HCEC 1CT (cell line): Measurements from ENCODE around the gene EIF5B.
"Not testable (repeated sequence)": the region's sequence is repeated elsewhere in the genome, so short reads cannot be mapped to it uniquely, and the experiment has no call there.

Source experiments
- DNase-seq: peaks from one replicate; pipeline ENCODE4 v3.0.0-alpha.2; 2017

The EIF5B gene, protein sequence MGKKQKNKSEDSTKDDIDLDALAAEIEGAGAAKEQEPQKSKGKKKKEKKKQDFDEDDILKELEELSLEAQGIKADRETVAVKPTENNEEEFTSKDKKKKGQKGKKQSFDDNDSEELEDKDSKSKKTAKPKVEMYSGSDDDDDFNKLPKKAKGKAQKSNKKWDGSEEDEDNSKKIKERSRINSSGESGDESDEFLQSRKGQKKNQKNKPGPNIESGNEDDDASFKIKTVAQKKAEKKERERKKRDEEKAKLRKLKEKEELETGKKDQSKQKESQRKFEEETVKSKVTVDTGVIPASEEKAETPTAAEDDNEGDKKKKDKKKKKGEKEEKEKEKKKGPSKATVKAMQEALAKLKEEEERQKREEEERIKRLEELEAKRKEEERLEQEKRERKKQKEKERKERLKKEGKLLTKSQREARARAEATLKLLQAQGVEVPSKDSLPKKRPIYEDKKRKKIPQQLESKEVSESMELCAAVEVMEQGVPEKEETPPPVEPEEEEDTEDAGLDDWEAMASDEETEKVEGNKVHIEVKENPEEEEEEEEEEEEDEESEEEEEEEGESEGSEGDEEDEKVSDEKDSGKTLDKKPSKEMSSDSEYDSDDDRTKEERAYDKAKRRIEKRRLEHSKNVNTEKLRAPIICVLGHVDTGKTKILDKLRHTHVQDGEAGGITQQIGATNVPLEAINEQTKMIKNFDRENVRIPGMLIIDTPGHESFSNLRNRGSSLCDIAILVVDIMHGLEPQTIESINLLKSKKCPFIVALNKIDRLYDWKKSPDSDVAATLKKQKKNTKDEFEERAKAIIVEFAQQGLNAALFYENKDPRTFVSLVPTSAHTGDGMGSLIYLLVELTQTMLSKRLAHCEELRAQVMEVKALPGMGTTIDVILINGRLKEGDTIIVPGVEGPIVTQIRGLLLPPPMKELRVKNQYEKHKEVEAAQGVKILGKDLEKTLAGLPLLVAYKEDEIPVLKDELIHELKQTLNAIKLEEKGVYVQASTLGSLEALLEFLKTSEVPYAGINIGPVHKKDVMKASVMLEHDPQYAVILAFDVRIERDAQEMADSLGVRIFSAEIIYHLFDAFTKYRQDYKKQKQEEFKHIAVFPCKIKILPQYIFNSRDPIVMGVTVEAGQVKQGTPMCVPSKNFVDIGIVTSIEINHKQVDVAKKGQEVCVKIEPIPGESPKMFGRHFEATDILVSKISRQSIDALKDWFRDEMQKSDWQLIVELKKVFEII

DNA sequence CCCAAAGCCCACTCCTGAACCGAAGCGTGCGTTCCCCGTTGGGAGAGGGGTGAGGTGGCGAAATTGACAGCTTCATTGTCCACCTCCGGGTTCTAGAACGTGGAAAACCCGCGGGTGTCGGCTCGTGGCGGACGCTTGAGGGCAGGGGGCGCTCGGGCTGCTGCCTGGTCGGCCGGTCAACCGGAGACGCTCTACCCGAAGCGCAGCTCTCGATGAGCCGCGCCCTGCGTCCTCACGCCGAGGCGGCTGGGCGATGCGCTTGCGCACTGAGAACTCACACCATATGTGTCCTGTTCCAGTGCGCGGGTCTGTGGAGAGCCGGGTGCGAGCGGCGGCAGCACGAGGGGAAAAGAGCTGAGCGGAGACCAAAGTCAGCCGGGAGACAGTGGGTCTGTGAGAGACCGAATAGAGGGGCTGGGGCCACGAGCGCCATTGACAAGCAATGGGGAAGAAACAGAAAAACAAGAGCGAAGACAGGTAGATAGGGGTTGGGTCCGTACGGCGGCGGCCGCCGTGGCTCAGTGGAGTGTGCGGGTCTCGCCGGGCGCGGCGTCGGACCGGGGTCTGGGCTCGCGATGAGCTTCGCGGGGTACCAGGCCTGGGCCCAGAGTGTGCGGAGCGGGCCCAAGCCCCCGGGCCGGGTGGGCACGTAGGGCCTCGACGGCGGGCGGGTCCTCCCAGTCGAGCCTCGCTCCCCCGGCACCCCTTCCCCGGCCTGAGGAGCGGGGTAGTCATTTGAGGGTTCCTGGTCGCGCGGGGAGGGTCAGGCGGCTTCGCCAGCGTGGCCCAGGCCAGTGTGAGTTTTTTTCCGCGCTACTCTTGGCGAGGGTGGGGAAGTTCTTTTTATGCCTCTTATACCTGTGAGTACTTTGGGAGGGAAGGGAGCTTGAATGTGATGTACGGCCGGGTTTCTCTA, at the start of gene EIF5B:
Gene EIF5B, plus strand, starts transcription at position 277 of the 916 bp plus-strand sequence. Its CDS starts 166 bp downstream, at position 443.
- DNase-seq = peak; percentile 97

DNA sequence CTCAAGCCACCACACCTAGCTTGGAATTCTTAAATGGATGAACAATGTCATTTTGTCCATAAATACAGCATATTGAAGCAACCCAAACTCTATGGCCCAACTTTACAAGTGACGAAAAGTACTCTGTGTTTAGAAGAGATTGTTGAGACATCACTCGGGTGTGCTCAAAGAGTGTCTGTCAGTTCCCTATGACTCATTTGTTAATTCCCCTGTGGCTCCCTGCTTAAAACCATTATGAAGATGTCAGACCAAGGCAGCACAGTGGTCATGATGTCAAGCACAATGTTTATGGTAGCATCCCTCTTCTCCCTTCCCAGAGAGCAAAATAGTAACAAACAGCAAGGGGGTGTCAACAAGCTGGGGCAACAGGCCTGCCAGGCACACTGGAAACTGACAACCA, 39.2 kb upstream of the EIF5B start:
- peak; percentile 7 for DNase-seq

DNA sequence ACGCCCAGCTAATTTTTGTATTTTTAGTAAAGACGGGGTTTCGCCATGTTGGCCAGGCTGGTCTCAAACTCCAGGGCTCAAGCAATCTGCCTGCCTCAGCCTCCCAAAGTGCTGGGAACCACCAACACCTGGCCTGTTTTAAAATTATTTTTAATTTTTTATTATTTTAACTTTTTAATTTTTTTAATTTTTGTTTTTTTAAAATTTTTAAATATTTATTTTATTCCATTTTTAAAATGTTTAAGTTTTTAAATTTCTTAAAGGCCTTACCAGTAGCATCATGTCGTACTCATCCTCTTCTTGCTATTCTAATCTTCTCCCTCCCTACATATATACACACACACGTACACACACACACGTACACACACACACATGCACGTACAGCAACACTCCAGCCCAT, 37.6 kb upstream of the EIF5B start:
- no peak for DNase-seq

DNA sequence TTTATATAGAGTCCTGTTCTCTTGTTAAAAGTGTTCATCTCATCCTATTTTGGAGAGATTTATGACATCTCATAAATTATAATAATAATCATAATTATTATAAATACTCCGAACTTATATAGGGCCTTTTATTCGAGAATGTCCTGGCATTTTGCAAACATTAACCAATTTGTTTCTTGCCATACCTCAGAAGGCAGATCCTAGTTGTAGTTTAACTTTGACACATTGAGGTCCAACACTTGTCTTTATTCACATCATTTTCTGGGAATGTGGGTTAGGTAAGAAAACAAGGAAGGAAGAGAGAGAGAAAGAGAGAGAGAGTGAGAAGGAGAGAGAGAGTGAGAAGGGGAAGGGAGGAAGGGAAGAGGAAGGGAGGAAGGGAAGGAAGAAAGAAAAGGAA, 36.1 kb upstream of the EIF5B start, which contains the start of gene LYG1:
Gene LYG1, minus strand, starts transcription at position 101 of the 400 bp plus-strand sequence. CDS start 5,527 bp downstream, outside the sequence.
- DNase-seq = not testable (repeated sequence)

DNA sequence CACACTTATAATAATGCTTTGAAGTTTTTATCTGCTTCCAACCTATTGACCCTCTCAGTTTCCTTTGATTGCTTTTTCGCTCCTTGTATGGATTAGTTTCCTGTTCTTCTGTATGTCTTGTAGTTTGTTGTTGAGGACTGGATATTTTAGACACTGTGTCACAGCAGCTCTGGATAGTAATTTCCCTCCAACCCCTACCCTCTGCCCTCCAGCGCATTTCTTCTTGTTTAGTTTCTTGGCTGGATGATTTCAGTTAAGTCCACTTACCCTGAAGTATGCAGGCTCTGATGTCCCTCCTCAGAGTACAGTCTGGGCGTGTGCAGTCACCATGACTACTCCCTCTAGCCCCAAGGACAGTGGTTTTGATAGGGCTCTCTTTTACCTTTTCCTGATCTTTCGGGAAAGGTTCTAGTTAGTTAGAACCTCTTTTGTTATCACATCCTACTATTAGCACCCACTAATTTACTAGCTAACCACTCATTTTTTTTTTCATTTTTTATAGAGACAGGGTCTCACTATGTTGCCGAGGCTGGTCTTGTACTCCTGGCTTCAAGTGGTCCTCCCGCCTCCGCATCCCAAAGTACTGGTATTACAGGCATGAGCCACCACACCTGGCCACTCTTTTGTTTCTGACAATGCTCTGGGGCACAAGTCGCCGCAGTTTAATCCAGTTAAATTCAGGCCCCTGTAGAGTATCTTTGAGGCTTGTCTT, 19.9 kb upstream of the EIF5B start:
- no peak for DNase-seq

DNA sequence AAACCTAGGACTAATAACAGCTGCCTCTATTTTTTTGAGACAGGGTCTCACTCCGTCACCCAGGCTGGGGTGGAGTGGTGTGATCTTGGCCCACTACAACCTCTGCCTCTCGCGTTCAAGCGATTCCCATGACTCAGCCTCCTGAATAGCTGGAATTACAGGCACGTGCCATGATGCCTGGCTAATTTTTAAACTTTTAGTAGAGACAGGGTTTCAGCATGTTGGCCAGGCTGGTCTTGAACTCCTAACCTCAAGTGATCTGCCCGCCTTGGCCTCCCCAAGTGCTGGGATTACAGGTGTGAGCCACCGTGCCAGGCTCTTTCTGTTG, 19.4 kb upstream of the EIF5B start:
- not testable (repeated sequence) for DNase-seq

DNA sequence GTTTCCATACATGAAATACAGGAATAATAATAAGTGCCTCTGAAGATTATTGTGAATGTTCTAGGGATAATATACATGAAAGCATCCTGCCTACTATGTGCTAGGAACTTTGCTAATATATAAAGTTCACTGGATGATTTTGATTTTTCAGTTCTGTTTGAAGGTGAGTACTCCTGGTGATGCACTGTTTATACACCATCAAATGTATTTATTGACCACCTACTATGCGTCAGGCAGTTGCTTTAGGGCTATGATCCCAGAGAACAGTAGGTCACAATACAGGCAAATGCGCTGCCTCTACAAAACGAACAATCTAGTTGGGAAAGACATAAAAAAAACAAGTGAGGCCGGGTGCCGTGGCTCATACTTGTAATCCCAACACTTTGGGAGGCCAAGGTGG, 11.8 kb upstream of the EIF5B start:
- no peak for DNase-seq

DNA sequence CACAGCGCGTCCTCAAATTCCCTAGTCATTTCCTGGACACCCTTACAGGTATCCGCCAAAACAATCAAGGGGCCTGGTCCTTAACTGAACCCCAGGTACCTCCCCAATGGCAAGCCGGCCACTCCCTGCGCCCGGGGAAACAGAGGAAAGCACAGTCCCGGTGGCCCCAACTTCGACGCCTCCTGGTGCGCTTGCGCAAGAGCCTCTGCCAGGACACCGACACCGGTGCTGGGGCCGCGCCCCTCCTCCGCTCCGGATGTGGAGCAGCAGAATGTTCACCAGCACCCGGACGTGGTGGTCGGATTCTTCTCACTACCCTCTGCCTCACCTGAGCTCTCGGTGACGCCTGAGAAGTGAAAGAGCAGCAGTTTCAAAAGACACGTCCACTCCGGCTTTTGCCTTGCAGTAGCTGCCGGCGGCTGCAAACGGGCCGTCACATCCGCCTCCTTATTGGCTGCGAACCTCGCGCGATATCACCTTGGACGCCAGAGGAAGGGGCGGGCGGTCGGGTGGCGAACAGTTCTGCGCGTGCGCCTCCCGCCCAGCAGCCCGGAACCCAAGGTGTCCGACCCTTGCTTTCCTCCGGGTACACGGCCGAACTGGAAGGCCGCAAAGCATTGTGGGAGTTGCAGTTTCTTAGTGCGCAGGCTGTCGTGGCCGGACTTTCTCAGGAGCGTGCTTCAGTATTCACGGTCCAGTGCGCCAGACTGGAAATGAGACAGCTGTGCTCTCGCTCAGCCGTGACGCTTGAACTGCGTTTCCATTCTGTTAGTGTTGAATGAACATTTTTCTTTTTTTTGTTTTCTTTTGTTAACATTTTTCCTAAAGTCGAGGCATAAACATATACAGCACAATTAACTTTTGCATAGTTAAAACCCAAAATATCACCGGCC, 1.0 kb upstream of the EIF5B start, which contains the start of gene TXNDC9:
Gene TXNDC9, minus strand, starts transcription at position 423 of the 893 bp plus-strand sequence. CDS start 3,123 bp downstream, outside the sequence.
- peak; percentile 100 for DNase-seq

DNA sequence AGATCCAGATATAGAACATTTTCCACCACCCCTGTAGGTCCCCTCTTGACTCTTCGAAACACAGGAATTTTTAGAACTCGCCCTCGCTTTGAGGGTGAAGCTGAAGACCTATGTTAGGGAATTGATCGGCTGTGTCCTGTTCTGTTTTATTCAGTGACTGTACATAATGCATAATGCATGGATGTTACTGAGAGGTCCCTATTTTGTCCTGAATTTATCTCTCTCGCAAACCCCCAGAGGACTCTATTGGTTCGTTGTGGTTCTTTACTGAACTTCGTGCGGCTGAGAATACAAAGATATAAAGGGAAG, 431 bp upstream of the EIF5B start:
- DNase-seq = no peak

DNA sequence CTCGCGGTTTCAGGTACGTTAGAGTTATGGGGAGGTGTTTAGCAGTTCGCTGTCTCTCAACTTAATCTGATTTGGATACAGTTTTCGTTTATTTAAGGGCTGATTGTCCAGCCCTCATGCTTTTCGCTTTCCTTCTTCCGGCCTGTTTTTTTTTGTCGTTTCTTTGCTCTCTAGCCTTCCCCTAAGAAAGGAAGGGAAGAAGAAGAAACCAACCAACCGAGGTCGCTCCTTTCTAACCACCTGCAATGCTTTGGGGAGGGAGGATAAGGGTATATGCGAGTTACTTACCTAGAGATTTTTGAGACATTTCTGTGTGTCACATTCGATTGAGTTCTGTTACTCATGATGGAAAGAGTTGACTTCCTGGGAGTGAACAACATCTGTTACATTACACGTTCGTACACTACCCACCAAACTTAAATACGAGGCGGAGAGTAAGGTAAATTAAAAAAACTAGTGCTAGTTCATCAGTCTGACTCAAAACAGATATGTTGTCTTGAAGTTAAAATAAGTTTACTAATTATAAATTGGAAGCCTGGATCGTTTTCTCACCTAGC, 918 bp downstream of the EIF5B start:
- DNase-seq = peak; percentile 24

DNA sequence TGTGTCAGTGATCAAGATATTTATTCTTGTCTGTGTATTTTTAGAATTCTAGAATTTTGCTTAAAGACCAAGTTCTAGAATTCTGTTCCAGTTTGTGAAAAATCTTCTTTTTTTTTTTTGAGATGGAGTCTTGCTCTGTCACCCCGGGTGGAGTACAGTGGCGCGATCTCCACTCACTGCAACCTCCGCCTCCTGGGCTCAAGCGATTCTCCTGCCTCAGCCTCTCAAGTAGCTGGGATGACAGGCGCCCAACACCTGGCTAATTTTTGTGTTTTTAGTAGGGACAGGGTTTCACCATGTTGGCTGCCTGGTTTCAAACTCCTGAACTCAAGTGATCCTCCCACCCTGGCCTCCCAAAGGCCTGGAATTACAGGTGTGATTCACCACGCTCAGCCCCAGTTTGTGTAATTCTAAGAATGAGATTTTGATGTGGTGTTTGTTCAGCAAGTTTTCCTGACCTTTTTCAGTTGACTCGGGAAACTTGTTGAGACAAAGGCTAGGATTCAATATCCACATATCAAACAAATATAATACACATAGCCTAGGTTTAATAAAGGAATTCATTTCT, 3.6 kb downstream of the EIF5B start:
- DNase-seq = no peak

DNA sequence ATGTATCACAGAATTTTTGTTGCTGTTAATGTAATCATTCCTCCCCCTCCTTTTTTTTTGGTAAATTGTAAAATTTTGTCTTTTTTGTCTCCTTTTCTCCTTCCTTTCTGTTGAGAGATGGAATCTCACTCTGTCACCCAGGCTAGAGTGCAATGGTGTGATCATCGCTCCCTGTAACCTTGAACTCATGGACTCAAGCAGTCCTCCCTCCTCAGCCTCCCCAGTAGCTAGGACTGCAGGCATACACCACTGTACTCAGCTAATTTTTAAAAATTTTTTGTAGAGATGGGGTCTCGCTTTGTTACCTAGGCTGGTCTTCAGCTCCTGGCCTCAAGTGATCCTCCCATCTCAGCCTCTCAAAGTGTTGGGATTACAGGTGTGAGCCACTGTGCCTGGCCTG, 5.3 kb downstream of the EIF5B start:
- no peak for DNase-seq

DNA sequence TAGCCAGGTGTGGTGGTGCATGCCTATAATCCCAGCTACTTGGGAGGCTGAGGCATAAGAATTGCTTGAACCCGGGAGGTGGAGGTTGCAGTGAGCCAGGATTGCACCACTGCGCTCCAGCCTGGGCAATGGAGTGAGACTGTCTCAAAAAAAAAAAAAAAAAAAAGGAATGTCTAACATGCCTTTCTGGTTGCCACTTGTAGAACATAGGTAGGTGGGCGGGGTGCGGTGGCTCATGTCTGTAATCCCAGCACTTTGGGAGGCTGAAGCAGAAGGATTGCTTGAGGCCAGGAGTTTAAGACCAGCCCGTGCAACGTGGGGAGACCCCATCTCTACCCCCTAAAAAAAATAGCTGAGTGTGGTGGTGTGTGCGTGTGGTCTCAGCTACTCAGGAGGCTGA, 8.3 kb downstream of the EIF5B start:
- DNase-seq = not testable (repeated sequence)

DNA sequence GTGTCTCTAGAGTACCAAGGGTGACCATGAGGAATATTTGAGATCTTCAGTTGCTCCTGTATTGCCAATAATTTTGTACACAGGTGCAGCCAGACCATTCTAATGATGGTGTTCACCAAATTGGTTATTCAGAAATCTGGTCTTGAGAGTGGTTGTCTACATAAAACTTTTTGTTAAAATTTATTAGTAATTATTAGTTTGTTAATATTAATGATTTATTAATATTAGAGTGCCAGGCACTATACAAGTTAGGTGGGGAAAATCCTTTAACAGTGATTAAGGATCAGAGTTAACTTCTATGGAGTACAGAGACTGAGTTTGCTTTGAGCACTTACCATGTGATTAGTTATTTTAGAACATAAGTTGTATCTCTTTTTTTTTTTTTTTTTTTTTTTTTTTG, 9.0 kb downstream of the EIF5B start:
- DNase-seq = no peak

DNA sequence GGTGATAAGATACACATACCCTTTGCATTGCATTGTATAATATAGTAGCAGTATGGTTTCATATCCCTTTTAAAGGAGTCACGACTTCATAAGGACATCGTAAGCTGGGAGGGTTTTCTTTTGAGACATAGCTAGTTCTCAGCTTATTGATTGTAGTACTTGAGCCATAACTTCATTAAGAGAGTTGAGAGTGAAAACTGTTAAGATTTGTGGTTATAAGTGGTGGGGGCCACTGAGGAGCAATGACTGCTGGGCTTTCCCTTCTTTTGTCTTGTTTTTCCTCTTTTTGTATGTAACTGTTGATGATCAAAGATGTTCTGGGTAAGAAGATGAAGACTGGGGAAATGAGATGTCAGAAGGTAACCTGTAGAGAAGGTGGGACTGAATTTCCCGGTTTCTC, 11.0 kb downstream of the EIF5B start:
- DNase-seq = no peak

DNA sequence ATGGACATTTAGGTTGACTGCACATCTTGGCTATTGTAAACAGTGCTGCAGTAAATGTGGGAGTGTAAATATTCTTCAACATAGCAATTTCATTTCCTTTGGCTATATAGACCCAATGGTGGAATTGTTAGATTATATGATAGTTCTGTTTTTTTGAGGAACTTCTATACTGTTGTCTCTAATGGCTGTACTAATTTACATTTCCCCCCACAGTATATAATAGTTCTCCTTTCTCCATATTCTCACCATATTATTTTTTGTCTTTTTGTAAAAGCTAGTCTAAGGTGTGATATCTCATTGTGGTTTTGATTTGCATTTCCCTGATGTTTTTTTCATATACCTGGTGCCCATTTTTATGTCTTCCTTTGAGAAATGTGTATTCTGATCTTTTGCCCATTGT, 13.0 kb downstream of the EIF5B start:
- DNase-seq = no peak

DNA sequence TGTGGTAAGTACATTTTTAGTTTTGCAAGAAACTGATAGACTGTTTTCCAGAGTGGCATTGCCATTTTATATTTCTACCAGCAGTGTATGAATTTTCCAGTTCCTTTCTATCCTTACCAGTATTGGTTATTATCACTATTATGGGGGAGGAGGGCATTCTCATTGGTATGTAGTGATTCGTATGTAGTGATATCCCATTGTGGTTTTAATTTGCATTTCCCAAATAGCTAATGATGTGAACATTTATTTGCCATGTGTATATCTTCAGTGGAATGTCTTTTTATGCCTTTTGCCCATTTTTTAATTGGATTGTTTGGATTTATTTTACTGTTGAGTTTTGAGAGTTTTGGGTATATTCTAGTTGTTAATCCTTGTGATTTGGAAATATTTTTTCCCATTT, 16.9 kb downstream of the EIF5B start:
- peak; percentile 20 for DNase-seq

DNA sequence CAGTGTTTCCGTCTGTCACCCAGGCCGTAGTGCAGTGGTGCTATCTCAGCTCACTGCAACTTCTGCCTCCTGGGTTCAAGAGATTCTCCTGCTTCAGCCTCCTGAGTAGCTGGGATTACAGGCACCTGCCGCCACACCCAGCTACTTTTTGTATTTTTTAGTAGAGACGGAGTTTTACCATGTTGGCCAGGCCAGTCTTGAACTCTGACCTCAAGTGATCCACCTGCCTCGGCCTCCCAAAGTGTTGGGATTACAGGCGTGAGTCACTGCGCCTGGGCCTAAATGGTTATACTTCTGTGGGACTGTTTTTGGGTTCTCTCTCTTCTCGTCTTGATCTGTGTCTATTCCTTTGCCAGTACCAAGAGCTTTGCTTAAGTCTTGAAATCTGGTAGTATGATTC, 17.6 kb downstream of the EIF5B start:
- not testable (repeated sequence) for DNase-seq

DNA sequence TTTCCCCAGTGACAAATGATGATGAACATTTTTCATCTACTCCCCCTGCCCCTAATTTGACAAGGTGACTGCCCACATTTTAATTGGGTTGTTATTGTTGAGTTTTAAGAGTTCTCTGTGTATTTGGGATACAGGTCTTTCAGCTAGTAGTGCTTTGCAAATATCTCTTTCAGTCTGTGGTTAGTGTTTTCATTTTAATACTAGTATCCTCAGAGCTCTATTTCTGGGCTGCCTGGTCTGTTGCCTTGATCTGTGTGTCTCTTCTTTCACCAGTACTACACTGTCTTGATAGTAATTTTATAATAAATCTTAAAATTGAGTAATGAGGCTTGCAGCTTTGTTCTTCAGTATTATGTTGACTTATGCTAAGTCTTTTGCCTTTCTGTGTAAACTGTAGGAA, 19.7 kb downstream of the EIF5B start:
- DNase-seq = no peak

DNA sequence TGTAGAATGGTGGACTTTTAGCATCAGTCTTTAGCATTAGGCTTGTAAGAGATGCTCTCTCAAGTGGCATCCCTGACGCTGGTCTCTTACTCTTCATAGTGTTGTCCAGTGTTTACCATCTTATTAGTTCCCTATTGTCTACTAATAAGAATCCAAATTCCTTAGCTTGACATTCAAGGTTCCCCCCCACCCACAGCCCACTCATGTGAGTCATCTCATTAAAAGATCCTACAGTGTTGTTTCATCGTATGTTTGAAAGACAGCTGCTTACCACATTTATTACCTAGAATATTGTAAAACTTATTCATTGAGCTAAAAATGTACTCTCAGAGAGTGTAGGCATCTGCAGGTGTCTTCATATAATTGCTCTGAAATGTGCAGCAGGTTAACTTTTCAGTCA, 28.5 kb downstream of the EIF5B start:
- no peak for DNase-seq
